Stimulated activated CD4-positive, alpha-beta T cell treated with anti-CD3 and anti-CD28 coated beads, Interleukin-4, amount 100 ng/mL, for 4 hours (primary cell): ENCODE results near the gene BLOC1S3.

Source experiments
- DNase-seq, 2 experiments: peaks; one replicate each; pipeline ENCODE4 v3.0.0-alpha.2; 2020

The BLOC1S3 gene

DNA sequence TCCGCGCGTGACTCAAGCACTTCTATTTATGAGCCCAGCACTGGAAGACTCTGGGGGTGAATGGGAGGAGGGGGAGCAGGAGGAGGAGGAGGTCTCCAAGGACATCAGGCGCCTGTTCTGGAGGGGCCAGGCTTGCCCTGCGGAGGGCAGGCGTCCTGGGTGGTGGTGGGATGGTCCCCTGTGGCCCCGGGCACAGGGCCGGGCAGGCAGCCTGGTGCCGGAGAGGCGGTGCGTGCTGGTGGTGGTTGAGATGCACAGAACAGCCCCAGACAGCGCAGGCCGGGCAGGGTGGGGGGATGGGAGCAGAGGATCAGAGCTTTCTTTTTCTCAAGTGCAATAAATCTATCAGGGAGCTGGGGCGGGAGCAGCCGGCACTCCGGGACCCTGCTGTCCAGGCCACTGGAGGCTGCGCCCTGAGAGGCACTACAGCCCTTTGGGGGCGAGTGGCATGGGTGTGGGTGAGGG lies 31.8 kb upstream of the BLOC1S3 start:
- no peak for DNase-seq

- DNase-seq = no peak
Observed at GRCh38 chr19:45147835-45148676, 30.5 kb upstream of the BLOC1S3 start.

DNA sequence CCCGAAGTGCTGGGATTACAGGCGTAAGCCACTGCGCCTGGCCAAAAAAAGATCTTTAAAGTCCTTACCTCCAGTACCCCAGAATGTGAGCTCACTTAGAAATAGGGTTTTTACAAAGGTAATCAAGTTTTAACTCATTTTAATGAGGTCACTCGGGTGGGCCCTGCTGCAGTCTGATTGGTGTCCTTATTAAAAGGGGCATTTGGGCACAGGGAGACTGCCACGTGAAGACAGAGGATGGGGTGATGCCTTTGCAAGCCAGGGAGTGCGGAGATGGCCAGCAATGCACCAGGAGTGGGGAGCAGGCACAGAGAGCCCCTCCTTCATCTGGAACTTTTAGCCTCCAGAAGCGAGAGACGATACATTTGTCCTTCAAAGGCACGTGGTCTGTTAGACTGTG lies 29.5 kb upstream of the BLOC1S3 start:
- no peak for DNase-seq

GRCh38 chr19:45150180-45150579 lies 28.4 kb upstream of the BLOC1S3 start:
- no peak for DNase-seq

GRCh38 chr19:45150751-45151281 lies 27.8 kb upstream of the BLOC1S3 start:
- DNase-seq = no peak

GRCh38 chr19:45151320-45151719 lies 27.3 kb upstream of the BLOC1S3 start:
- no peak for DNase-seq

- DNase-seq = no peak
Observed at GRCh38 chr19:45151821-45152503, 26.6 kb upstream of the BLOC1S3 start.

DNA sequence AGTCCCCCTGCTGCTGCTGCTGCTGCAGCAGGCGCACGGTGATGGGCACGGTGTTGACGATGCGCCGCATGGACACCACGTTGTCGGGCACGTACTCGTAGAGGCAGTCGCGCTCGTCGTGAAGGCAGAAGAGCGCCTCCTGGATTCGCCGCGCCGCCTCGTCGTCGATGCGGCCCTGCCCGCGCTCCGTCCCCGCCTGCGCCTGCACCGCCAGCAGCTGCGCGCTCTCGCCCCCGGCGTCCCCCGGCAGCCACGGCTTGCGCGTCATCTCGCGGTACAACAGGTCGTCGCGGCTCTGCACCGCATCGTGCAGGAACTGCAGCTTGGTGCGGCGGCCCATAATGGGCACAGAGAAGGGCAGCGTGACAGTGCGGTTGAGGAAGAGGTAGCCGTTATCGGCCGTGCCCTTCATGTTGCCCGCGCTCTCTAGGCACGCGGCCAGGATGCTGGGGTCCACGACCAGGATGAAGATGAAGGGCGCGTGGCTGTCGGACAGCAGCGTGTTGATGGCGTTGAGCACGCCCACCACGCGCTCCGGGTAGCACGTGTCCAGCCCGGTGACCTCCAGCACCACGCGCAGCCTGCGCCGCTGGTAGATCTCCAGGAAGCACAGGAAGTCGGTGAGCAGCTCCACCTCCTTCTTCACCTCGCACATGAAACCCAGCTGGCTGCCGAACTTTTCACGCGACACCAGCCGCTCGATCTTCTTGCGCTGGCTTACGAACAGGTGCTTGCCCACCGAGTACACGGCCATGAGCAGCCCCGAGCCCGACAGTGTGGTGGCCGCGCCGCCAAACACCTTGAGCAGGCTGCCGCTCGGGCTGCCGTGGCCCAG lies 25.9 kb upstream of the BLOC1S3 start:
- DNase-seq = peak; percentile 34 to 58

- DNase-seq = peak; percentile 34 to 51
Observed at GRCh38 chr19:45153339-45154063, 25.1 kb upstream of the BLOC1S3 start.

DNA sequence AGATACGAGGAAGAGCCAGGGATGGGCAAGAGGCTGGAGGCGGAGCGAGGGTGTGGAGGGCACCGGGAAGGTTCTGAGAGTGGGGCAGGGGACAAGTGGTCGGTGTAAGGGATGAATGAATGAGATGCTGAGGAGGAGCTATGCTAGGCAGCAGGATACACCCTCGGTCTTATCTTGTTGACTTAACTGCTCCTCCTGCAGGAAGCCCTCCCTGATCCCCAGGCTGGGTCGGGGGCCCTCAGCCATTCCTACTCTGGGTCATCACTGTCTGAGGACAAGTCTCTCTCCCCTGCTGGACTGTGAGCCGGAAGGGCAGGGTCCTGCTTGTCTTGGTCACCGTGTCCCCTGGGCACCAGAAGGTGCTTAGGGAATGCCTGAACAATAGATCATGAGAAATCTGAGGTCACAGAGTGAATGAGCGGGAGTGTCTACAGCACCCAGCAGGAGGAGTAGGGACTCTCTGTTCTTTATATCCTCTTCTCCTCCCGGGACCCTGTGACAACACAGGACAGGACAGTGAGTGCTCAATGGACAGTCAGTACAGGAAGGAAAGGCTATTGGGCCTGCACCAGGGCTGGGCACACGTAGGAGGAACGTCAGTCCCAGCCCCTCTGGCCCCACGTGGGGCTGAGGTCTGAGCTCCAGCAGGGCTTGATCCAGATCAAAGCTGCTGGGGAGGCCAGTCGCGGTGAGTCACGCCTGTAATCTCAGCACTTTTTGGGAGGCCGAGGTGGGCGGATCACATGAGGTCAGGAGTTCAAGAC lies 24.3 kb upstream of the BLOC1S3 start:
- DNase-seq = no peak

- DNase-seq = no peak
Observed at GRCh38 chr19:45156011-45156630, 22.5 kb upstream of the BLOC1S3 start.

- no peak for DNase-seq
Observed at GRCh38 chr19:45156751-45157150, 21.8 kb upstream of the BLOC1S3 start.

DNA sequence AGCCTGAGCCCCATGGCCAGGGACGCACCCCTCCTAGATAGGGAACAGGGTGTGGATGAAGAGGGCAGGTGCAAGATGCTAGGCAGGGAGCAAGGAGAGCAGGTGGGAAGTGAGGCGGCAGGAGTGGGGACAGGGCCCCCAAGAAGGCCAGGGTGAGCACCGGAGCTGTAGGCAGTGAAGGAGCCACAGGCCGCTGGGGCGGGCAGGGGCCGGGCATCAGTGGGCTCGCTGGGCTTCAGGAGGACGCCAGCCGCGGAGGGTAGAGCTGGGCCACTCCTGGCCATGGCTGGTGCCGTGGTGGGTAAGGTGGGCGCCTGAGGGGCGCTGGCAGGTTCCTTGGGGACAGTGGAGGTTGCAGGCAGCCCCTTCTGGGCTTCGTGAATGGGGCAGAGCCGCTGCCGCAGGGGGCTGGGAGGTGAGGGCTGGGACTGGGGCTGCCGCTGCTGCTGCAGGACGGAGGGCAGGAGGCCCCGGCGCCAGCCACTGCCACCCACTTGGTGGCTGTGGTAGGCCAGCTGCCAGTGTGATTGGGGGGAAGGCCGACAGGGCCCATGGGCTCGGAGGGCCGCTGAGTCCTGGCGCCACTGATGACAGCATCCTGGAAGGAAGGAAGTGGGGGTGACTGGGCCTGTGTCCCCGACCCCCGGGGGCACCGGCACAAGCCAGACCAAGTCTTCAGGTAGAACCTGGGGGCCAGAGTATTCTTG lies 19.9 kb upstream of the BLOC1S3 start:
- DNase-seq = no peak

DNA sequence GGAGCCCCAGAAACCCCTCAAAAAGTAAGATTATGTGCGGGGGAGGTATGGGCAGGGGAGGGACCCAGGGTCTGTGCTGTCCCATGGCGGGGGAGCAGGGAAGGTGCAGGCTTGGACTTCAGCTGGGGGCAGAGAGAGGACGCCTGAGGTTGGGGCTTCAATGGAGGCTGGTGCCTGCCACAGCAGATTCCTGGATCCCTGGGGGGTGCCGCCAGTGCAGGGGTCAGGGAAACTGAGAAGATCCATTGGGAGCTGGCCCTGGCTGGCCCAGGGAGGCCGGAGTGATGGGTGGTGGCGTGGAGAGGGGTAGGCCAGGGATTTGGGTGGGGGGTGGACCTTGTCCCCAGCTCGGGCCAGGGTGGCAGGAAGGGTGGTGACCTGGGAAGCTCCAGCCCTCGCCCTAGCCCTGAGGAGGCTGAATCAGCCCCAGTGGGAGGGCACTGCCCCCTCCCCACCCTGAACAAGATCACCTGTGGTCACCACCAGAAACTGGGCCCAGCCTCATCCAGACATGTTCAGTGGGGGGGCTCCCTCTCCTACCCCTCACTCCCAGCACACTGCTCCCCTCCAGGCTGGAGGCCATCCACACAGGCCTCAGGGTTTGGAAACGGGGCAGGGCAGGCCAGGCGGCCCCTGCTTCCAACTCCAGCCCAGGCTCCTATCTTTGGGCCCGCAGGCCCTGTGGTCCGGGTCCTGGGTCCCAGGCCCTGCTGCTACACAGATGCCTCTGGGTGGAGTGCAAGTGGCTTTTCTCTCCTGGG lies 19.2 kb upstream of the BLOC1S3 start:
- DNase-seq = no peak

GRCh38 chr19:45159971-45160324 lies 18.6 kb upstream of the BLOC1S3 start:
- DNase-seq = no peak

DNA sequence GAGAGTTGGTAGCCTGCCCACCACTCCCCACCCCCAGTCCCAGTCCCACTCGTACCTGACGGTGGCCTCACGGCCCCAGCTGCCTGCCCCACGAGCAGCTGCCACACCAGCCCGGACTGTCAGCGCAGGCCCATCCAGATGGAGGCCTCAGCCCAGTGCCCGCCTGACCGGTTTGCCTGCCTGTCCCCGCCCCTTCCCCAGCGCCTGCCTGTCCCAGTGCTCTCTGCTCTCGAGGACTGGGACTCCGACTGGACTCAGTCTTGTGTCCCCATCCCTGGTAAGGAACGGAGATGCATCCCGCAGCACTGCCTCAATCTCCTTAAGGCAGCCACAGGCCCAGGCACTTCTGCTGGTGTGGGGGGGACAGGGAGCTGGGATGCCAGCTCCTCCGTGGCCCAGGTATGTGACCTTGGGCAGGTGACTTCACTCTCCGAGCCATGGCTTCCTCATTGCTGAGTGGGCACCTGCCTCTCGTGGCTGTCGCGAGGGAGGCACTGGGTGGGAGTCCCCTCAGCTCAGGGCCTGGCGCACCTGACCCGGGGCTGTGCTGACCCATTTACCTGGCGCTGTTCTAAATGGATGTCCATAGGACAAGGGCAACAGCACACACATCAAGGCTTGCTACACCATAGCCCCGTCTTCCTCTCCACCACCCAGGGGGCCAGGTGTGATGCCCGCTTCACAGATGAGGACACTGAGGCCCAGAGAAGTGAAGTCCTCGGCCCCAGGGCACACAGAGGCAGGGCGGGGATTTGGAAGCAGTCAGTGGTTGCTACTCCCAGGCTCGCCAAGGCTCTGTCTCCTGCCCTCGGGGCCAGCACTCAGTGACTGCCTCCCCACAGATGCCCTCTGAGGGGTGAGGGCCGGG lies 17.5 kb upstream of the BLOC1S3 start, which contains the start of gene NKPD1:
Gene NKPD1 (minus strand): TSS at position 113 of the 868 bp plus-strand sequence. CDS start 832 bp downstream, outside the sequence.
- DNase-seq = no peak

DNA sequence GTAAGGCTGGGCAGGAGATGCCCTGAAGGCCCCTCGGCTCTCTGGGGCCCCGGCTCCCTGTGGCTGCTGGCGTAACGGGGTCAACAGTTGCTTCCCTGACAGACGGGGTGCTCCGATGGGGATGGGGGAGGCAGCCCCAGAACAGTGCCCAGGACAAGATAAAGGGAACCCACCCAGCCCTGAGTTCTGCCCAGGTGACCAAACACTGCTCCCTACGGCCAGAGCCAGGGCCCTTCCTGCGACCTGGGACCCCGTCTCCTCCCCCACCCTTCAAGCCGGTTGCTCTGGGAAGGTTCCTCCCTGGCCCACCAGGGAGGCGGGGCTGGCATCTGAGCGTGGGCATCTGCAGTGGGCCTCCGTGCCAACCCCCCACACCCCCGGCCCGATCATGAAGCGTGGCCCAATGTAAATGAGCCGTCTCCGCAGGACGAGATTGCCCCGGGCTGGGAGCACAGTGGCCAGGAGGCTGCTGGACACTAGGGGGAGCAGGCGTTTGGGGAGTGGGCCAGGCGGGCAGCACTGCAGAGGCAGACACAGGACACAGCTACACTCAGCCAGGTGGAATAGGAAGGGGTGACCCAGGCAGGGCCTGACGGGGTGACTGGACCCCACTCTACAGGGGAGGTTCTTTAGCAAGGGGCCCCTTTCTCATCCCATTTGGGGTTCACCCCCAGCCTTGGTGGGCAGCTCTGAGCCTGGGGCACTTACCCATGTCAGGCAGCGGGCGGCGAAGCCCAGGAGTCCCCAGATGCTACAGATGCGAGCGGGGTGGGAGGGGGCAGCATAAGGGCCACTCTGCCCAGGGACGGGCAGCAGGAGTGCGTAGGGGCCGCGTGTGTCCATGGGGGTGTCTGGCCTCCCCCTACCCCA lies 16.6 kb upstream of the BLOC1S3 start:
- DNase-seq = no peak
